NCI-H2171 (cell line): ENCODE data around the gene KNG1.
"Not testable (repeated sequence)": the region's sequence is repeated elsewhere in the genome, so short reads cannot be mapped to it uniquely, and the experiment has no call there.

Source experiments
- DNase-seq: peaks from one replicate; lab custom pipeline; 2025; lab: John Stamatoyannopoulos, UW

The KNG1 gene

GRCh38 chr3:186710694-186711093 is 6.5 kb upstream of the KNG1 start:
- DNase-seq = not testable (repeated sequence)

GRCh38 chr3:186713499-186713898 is 3.7 kb upstream of the KNG1 start:
- DNase-seq = no peak

GRCh38 chr3:186719945-186720739 is 3.0 kb downstream of the KNG1 start:
- no peak for DNase-seq

- no peak for DNase-seq
These were observed 5.3 kb downstream of the KNG1 start for GRCh38 chr3:186722457-186722856.

- DNase-seq = no peak
These were observed 7.8 kb downstream of the KNG1 start for GRCh38 chr3:186724911-186725310.

- no peak for DNase-seq
These were observed 15.1 kb downstream of the KNG1 start for GRCh38 chr3:186732169-186732766.

- DNase-seq = no peak
These were observed 25.6 kb downstream of the KNG1 start for GRCh38 chr3:186742618-186743380.

GRCh38 chr3:186743666-186744065 is 26.5 kb downstream of the KNG1 start:
- no peak for DNase-seq

- no peak for DNase-seq
These were observed 28.8 kb downstream of the KNG1 start for GRCh38 chr3:186746008-186746407.

GRCh38 chr3:186750316-186750715 is 33.2 kb downstream of the KNG1 start:
- DNase-seq = no peak

GRCh38 chr3:186751480-186751879 is 34.3 kb downstream of the KNG1 start:
- DNase-seq = no peak

GRCh38 chr3:186754006-186754405 is 36.8 kb downstream of the KNG1 start:
- no peak for DNase-seq

- DNase-seq = no peak
These were observed 37.7 kb downstream of the KNG1 start for GRCh38 chr3:186754871-186755270.

- no peak for DNase-seq
These were observed 40.1 kb downstream of the KNG1 start for GRCh38 chr3:186757214-186757613.

GRCh38 chr3:186757686-186758220 is 40.6 kb downstream of the KNG1 start:
- DNase-seq = no peak

GRCh38 chr3:186759231-186759930 is 42.2 kb downstream of the KNG1 start:
- no peak for DNase-seq

GRCh38 chr3:186760141-186760833 is 43.1 kb downstream of the KNG1 start:
- no peak for DNase-seq

- no peak for DNase-seq
These were observed 43.8 kb downstream of the KNG1 start for GRCh38 chr3:186760897-186761447.

GRCh38 chr3:186772281-186772694 is 55.1 kb downstream of the KNG1 start:
- DNase-seq = no peak

GRCh38 chr3:186772701-186773417 is 55.7 kb downstream of the KNG1 start:
- DNase-seq = no peak
